ENCODE results near the gene DIS3L2. TPM values are rescaled to one million over a fixed set of nuclear protein-coding genes. Genes with fewer than 3 reads are reported as not detected.
A peak's percentile ranks its signal among the peaks of the same experiment; 100 is the strongest.

The DIS3L2 gene
- total and polyA plus RNA-seq, 2 experiments from 2014 or later: 35.5 to 50.1 TPM

DNA sequence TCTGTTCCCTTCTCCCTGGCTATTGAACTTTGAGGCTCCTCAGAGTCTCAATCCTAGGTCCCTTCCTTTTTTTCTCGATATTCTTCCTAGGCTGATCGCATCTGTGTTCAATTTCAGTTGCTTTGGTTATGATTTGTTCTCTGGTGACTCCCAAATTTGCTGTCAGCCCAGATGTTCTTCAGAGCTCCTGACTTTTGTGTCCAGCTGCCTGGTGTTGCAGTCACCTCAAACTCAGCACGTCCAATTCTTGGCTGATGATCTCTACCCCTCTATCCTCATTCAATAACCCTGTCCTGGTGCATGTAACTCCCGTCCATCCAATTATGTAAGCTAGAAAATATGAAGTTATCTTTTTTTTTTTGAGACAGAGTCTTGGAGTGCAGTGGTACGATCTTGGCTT lies 31.4 kb downstream of the DIS3L2 start:
- Histone ChIP-seq H3K9me3 (ENCODE audit: low read depth) (no peaks in the 10 kb centered on the region), H3K27ac (no peak overlapping the region), H3K4me3 (no peak overlapping the region), H3K4me1 (ENCODE audit: low read depth) (peaks cover 30% of the 10 kb centered on the region), H3K27me3 (no peaks in the 10 kb centered on the region), H3K36me3 (no peaks in the 10 kb centered on the region)
- DNase-seq (ENCODE audit: low read depth in 1 of 2, low spot score in 1 of 2): no peak
- TF ChIP-seq, protein P1, sequence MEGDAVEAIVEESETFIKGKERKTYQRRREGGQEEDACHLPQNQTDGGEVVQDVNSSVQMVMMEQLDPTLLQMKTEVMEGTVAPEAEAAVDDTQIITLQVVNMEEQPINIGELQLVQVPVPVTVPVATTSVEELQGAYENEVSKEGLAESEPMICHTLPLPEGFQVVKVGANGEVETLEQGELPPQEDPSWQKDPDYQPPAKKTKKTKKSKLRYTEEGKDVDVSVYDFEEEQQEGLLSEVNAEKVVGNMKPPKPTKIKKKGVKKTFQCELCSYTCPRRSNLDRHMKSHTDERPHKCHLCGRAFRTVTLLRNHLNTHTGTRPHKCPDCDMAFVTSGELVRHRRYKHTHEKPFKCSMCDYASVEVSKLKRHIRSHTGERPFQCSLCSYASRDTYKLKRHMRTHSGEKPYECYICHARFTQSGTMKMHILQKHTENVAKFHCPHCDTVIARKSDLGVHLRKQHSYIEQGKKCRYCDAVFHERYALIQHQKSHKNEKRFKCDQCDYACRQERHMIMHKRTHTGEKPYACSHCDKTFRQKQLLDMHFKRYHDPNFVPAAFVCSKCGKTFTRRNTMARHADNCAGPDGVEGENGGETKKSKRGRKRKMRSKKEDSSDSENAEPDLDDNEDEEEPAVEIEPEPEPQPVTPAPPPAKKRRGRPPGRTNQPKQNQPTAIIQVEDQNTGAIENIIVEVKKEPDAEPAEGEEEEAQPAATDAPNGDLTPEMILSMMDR (IDR thresholded peaks at IDR 0.05; ENCODE audit: low read depth, low read length): no peak

DNA sequence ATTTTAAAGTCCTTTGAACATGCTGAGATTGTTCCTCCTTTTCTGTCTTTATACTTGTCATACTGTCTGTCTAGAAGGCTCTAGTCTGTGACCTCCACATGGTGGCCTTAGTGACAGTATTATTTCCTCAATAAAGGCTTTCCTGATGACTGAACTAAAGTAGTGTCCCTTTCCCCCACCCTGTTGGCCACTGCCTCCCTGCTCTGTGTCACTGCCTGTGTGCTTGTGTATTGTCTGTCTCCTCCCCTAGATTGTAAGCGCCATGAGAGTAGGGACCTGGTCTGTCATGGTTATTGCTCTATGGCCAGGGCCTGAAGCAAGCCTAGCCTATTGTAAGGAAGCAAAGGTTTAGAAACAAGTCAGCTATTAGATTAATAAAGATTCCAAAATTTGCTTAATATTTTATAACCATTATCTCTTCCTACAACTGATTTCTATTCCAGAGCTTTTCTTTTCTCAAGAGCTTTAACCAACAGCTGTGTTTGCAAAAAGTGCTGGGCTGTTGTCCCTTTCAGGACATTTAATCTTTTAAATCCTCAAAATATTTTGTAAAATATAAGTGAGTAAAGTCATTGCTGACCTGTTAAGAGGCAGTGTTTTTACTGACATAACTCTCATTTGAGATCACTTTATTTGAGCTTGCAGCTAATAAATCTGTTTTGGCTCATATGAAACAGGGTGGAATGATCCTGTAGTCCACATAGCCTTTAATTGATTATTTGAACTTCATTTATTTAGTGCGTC lies 35.5 kb downstream of the DIS3L2 start:
- TF ChIP-seq, protein P1 (IDR thresholded peaks at IDR 0.05; ENCODE audit: low read depth, low read length): no peak
- Histone ChIP-seq H3K4me1 (ENCODE audit: low read depth) (peaks cover 35% of the 10 kb centered on the region), H3K27ac (peak overlapping the region; percentile 73), H3K4me3 (no peak overlapping the region), H3K9me3 (ENCODE audit: low read depth) (no peaks in the 10 kb centered on the region), H3K27me3 (no peaks in the 10 kb centered on the region), H3K36me3 (no peaks in the 10 kb centered on the region)
- DNase-seq (ENCODE audit: low read depth in 1 of 2, low spot score in 1 of 2): no peak

DNA sequence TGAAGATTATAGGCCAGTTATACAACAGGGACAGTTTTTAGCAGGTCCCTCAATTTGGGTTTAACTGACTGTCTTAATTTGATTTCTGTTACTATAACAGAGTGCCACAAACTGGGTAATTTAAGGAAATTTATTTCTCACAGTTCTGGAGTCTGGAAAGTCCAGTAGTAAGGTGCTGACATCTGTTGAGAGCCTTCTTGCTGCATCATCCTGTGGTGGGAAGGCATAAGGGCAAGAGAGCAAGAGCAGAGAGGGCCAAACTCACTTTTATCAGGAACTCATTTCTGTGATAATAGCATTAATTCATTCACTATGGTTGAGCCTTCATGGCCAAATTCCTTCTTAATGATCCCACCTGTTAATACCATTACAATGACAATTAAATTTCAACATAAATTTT lies 36.5 kb downstream of the DIS3L2 start:
- Histone ChIP-seq H3K4me1 (ENCODE audit: low read depth) (peaks cover 35% of the 10 kb centered on the region), H3K36me3 (no peaks in the 10 kb centered on the region), H3K27me3 (no peaks in the 10 kb centered on the region), H3K27ac (no peak overlapping the region), H3K9me3 (ENCODE audit: low read depth) (no peaks in the 10 kb centered on the region), H3K4me3 (no peak overlapping the region)
- DNase-seq (ENCODE audit: low read depth in 1 of 2, low spot score in 1 of 2): peak in 1 of 2 donors; percentile 20
- TF ChIP-seq, protein P1 (IDR thresholded peaks at IDR 0.05; ENCODE audit: low read depth, low read length): no peak

DNA sequence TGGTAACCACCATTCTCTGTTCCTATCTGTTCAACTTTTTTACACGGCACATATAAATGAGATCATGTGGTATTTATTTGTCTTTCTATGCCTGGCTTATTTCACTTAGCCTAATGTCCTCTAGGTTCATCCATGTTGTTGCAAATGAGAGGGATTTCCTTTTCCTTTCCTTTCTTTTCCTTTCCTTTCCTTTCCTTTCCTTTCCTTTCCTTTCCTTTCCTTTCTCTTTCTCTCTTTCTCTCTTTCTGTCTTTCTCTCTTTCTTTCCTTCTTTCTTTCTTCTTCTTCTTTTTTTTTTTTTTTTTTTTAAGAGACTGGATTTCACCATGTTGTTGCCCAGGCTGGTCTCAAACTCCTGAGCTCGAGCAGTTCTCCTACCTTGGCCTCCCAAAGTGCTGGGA lies 38.9 kb downstream of the DIS3L2 start:
- Histone ChIP-seq H3K4me1 (ENCODE audit: low read depth) (peaks cover 22% of the 10 kb centered on the region), H3K27ac (no peak overlapping the region), H3K27me3 (no peaks in the 10 kb centered on the region), H3K9me3 (ENCODE audit: low read depth) (no peaks in the 10 kb centered on the region), H3K36me3 (no peaks in the 10 kb centered on the region), H3K4me3 (no peak overlapping the region)
- DNase-seq (ENCODE audit: low read depth in 1 of 2, low spot score in 1 of 2): no peak
- TF ChIP-seq, protein P1 (IDR thresholded peaks at IDR 0.05; ENCODE audit: low read depth, low read length): no peak

DNA sequence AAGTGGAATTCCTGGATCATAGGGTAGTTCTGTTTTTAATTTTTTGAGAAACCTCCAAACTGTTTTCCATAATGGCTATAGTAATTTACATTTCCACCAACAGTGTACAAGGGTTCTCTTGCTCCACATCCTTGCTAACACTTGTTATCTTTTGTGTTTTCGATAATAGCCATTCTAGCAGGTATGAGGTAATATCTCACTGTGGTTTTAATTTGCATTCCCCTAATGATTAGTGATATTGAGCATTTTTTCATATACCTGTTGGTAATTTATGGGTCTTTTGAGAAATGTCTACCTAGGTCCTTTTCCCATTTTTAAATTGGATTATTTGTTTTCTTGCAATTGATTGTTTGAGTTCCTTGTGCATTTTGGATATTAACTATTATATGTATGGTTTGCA lies 39.6 kb downstream of the DIS3L2 start:
- no peak for DNase-seq (ENCODE audit: low read depth in 1 of 2, low spot score in 1 of 2)
- TF ChIP-seq, protein P1 (IDR thresholded peaks at IDR 0.05; ENCODE audit: low read depth, low read length): no peak
- no peak overlapping the region for H3K27ac ChIP-seq
- H3K4me1 ChIP-seq (ENCODE audit: low read depth): peaks cover 16% of the 10 kb centered on the region
- H3K9me3 ChIP-seq (ENCODE audit: low read depth): no peaks in the 10 kb centered on the region
- no peaks in the 10 kb centered on the region for H3K36me3 ChIP-seq
- no peak overlapping the region for H3K4me3 ChIP-seq
- no peaks in the 10 kb centered on the region for H3K27me3 ChIP-seq

Data from cardiac muscle cell (in vitro differentiated cells and primary cell).